HPDE6-E6E7 (cell line): Measurements from ENCODE around the gene UTS2.
A peak's percentile ranks its signal among the peaks of the same experiment; 100 is the strongest.

ENCODE experiments used
- DNase-seq: peaks from one replicate; pipeline ENCODE4 v3.0.0; 2011; ENCODE audit warnings: missing footprints; ENCODE audit errors: extremely low spot score

The UTS2 gene

GRCh38 chr1:7813677-7814373 is 39.0 kb downstream of the UTS2 start:
- DNase-seq = no peak

DNA sequence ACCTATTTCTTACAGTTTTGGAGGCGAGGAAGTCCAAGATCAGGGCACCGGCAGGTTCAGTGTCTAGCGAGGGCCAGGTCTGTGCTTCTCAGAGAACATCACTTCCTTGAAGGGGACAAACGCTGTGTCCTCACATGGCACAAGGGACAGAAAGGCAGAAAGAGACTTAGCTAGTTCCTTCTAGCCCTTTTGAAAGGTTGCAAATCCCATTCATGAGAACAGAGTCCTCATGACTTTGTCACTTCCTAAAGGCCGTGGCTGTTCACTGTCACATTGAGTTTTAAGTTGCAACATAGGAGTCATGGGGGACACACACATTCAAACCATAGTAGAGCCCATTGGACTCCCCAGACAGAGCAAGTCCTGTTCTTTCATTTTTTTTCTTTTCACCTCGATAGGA is 41.4 kb downstream of the UTS2 start:
- DNase-seq = no peak

DNA sequence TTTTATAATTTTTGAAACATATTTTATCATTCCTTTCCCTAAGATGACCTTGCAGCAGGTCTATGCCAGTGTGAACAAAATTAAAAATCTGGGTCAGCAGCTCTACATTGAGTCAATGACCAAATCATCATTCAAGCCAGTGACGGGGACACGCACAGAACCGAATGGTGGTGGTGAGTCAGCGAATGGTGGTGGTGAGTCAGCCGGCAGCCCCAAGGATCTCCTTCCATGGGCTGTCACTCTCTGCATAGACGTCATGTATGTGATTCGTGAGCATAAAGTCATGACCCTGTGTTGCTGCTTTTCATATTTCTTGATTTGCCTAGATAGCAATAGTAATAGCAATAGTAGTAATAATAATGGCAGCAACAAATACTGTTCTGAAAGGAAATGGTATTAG is 42.5 kb downstream of the UTS2 start:
- peak; percentile 87 for DNase-seq

- no peak for DNase-seq
Measured at GRCh38 chr1:7809742-7810141, 43.1 kb downstream of the UTS2 start.

- peak; percentile 7 for DNase-seq
Measured at GRCh38 chr1:7808253-7808844, 44.5 kb downstream of the UTS2 start.

DNA sequence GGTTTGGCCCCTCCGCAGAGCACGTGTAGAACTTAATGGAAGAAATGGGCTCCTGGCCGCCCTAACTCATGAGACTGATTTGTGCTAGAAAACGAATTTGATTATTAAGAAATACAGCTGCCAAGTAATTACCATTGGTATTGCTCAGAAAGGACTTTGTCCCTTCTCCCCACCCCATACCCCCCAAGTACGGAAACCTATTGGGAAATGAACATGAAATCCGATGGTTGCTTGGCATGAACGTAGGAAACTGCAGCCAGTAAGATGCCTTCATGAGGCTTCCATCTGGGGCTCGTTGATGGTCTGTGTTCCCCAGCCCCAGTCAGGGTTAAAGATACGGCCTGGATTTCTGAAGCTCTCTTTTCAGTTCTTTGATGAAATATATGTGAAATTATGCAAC is 47.4 kb downstream of the UTS2 start:
- no peak for DNase-seq
